Osteocyte (in vitro differentiated cells): ENCODE results near the gene FAM221B. TPM values are rescaled to one million over a fixed set of nuclear protein-coding genes. Genes with fewer than 3 reads are reported as not detected.

Source experiments
- DNase-seq: peaks from one replicate; pipeline ENCODE4 v3.0.0; 2021; ENCODE audit warnings: mixed read lengths; ENCODE audit not compliant: unreplicated experiment; ENCODE audit errors: extremely low spot score
- H3K27ac Mint-ChIP-seq: one replicate; pipeline ENCODE4 v1.8.0; 2021; ENCODE audit warnings: mild to moderate bottlenecking, mixed read lengths; ENCODE audit not compliant: unreplicated experiment
- H3K27me3 Mint-ChIP-seq: one replicate; pipeline ENCODE4 v1.8.0; 2021; ENCODE audit warnings: mixed read lengths; ENCODE audit not compliant: unreplicated experiment
- H3K36me3 Mint-ChIP-seq: one replicate; pipeline ENCODE4 v1.8.0; 2021; ENCODE audit warnings: mixed read lengths; ENCODE audit not compliant: unreplicated experiment
- H3K4me1 Mint-ChIP-seq: one replicate; pipeline ENCODE4 v1.8.0; 2021; ENCODE audit warnings: mixed read lengths; ENCODE audit not compliant: unreplicated experiment
- H3K4me3 Mint-ChIP-seq: one replicate; pipeline ENCODE4 v1.8.0; 2021; ENCODE audit warnings: mild to moderate bottlenecking, moderate library complexity, mixed read lengths; ENCODE audit not compliant: unreplicated experiment
- H3K9me3 Mint-ChIP-seq: one replicate; pipeline ENCODE4 v1.8.0; 2021; ENCODE audit warnings: mixed read lengths; ENCODE audit not compliant: unreplicated experiment
- total RNA-seq: library from RNA; stranded (reverse); gene quantifications from 2 replicates; pipeline ENCODE4 v1.2.1, GENCODE V29; 2021
- TF ChIP-seq, protein P1 (sequence below): fragments of 200-600 bp; sonication (generic); IDR thresholded peaks from 2 replicates; pipeline ENCODE4 v1.5.0; 2021; ENCODE audit warnings: antibody characterized with exemption, mild to moderate bottlenecking, moderate library complexity

FAM221B gene
- total RNA-seq, 1 donor from 2014 or later: not detected

- TF ChIP-seq, protein P1, sequence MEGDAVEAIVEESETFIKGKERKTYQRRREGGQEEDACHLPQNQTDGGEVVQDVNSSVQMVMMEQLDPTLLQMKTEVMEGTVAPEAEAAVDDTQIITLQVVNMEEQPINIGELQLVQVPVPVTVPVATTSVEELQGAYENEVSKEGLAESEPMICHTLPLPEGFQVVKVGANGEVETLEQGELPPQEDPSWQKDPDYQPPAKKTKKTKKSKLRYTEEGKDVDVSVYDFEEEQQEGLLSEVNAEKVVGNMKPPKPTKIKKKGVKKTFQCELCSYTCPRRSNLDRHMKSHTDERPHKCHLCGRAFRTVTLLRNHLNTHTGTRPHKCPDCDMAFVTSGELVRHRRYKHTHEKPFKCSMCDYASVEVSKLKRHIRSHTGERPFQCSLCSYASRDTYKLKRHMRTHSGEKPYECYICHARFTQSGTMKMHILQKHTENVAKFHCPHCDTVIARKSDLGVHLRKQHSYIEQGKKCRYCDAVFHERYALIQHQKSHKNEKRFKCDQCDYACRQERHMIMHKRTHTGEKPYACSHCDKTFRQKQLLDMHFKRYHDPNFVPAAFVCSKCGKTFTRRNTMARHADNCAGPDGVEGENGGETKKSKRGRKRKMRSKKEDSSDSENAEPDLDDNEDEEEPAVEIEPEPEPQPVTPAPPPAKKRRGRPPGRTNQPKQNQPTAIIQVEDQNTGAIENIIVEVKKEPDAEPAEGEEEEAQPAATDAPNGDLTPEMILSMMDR: no peak
- DNase-seq: no peak
- Mint-ChIP-seq H3K36me3 (peaks cover 2% of the 10 kb centered on the region), H3K9me3 (no peaks in the 10 kb centered on the region), H3K4me3 (no peak overlapping the region), H3K27me3 (peaks cover 12% of the 10 kb centered on the region), H3K4me1 (peaks cover 28% of the 10 kb centered on the region), H3K27ac (no peak overlapping the region)
These were observed 39.0 kb downstream of the FAM221B start for GRCh38 chr9:35789541-35789940.

DNA sequence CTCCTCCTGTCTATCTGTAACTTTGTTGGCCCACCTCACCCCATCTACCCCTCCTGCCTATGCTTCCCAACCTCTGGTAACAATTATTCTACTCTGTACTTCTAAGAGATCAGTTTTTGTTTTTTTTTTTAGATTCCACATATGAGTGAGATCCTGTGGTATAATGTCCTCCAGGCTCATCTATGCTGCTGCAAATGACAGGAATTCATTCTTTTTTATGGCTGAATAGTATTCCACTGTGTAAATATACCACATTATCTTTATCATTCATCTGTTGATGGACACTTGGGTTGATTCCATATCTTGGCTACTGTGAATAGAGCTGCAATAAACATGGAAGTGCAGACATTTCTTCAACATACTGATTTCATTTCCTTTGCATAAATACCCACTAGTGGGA lies 45.1 kb downstream of the FAM221B start:
- peaks cover 47% of the 10 kb centered on the region for H3K27me3 Mint-ChIP-seq
- no peaks in the 10 kb centered on the region for H3K4me1 Mint-ChIP-seq
- no peaks in the 10 kb centered on the region for H3K36me3 Mint-ChIP-seq
- H3K9me3 Mint-ChIP-seq: no peaks in the 10 kb centered on the region
- no peak for DNase-seq
- TF ChIP-seq, protein P1: no peak
- H3K4me3 Mint-ChIP-seq: no peak overlapping the region
- no peak overlapping the region for H3K27ac Mint-ChIP-seq

GRCh38 chr9:35781066-35781465 lies 47.5 kb downstream of the FAM221B start:
- H3K9me3 Mint-ChIP-seq: no peaks in the 10 kb centered on the region
- DNase-seq: no peak
- H3K36me3 Mint-ChIP-seq: no peaks in the 10 kb centered on the region
- no peaks in the 10 kb centered on the region for H3K4me1 Mint-ChIP-seq
- peaks cover 47% of the 10 kb centered on the region for H3K27me3 Mint-ChIP-seq
- H3K27ac Mint-ChIP-seq: no peak overlapping the region
- TF ChIP-seq, protein P1: no peak
- H3K4me3 Mint-ChIP-seq: no peak overlapping the region

DNA sequence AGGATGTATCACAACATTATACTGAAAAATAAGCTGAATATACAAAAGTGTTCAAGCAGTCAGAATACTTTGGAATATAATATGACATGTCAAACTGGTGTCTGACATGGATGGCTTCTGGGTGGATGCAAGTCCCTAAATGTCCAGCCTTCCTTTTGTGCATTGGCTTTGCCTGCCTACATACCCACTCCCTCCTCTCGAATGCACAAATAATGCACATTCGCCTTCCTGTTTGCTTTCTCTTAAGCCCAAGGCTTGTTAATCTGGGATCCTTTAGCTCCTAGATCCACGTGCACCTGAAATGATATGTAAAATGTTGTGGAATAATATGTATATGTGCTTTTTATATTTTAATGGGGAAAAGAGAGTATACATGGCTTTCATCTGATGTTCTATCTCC lies 50.0 kb downstream of the FAM221B start:
- Mint-ChIP-seq H3K4me3 (no peak overlapping the region), H3K36me3 (no peaks in the 10 kb centered on the region), H3K27ac (no peak overlapping the region), H3K27me3 (peaks cover 32% of the 10 kb centered on the region), H3K9me3 (no peaks in the 10 kb centered on the region), H3K4me1 (no peaks in the 10 kb centered on the region)
- TF ChIP-seq, protein P1: no peak
- no peak for DNase-seq

- Mint-ChIP-seq H3K27ac (no peak overlapping the region), H3K9me3 (no peaks in the 10 kb centered on the region), H3K27me3 (peaks cover 24% of the 10 kb centered on the region), H3K36me3 (no peaks in the 10 kb centered on the region), H3K4me1 (no peaks in the 10 kb centered on the region), H3K4me3 (no peak overlapping the region)
- TF ChIP-seq, protein P1: no peak
- no peak for DNase-seq
These were observed 52.5 kb downstream of the FAM221B start for GRCh38 chr9:35776018-35776417.
